ENCODE measurements around the gene SC5D.

SC5D gene

GRCh38 chr11:121299417-121299816 lies 6.8 kb downstream of the SC5D start:
- H3K4me3 ChIP-seq (ENCODE audit: low read depth, low read length) = no peak overlapping the region
- no peak for TF ChIP-seq CTCF (IDR thresholded peaks at IDR 0.05; ENCODE audit: insufficient read depth, low read depth, low read length, missing control alignments)
- no peak for DNase-seq (ENCODE audit: low read depth)

- DNase-seq (ENCODE audit: low read depth) = no peak
- TF ChIP-seq CTCF (IDR thresholded peaks at IDR 0.05; ENCODE audit: insufficient read depth, low read depth, low read length, missing control alignments) = no peak
- no peak overlapping the region for H3K4me3 ChIP-seq (ENCODE audit: low read depth, low read length)
Observed at GRCh38 chr11:121300313-121300971, 7.9 kb downstream of the SC5D start.

GRCh38 chr11:121300972-121301699 lies 8.6 kb downstream of the SC5D start:
- no peak for DNase-seq (ENCODE audit: low read depth)
- no peak overlapping the region for H3K4me3 ChIP-seq (ENCODE audit: low read depth, low read length)
- no peak for TF ChIP-seq CTCF (IDR thresholded peaks at IDR 0.05; ENCODE audit: insufficient read depth, low read depth, low read length, missing control alignments)

- TF ChIP-seq CTCF (IDR thresholded peaks at IDR 0.05; ENCODE audit: insufficient read depth, low read depth, low read length, missing control alignments) = no peak
- DNase-seq (ENCODE audit: low read depth) = no peak
- no peak overlapping the region for H3K4me3 ChIP-seq (ENCODE audit: low read depth, low read length)
Observed at GRCh38 chr11:121304759-121305158, 12.2 kb downstream of the SC5D start.

GRCh38 chr11:121308816-121309215 lies 16.2 kb downstream of the SC5D start:
- no peak for DNase-seq (ENCODE audit: low read depth)
- TF ChIP-seq CTCF (IDR thresholded peaks at IDR 0.05; ENCODE audit: insufficient read depth, low read depth, low read length, missing control alignments) = no peak
- H3K4me3 ChIP-seq (ENCODE audit: low read depth, low read length) = no peak overlapping the region

- DNase-seq (ENCODE audit: low read depth) = peak; percentile 72
- no peak for TF ChIP-seq CTCF (IDR thresholded peaks at IDR 0.05; ENCODE audit: insufficient read depth, low read depth, low read length, missing control alignments)
- H3K4me3 ChIP-seq (ENCODE audit: low read depth, low read length) = no peak overlapping the region
Observed at GRCh38 chr11:121309688-121310087, 17.1 kb downstream of the SC5D start.
